ENCODE data around the gene DEFB124. TPM values are rescaled to one million over a fixed set of nuclear protein-coding genes. Genes with fewer than 3 reads are reported as not detected.
"Not testable (repeated sequence)": the region's sequence is repeated elsewhere in the genome, so short reads cannot be mapped to it uniquely, and the experiment has no call there.

Gene DEFB124
- total and polyA plus RNA-seq, 4 donors, result 0.33 to 0.53 TPM; not detected in 2

DNA sequence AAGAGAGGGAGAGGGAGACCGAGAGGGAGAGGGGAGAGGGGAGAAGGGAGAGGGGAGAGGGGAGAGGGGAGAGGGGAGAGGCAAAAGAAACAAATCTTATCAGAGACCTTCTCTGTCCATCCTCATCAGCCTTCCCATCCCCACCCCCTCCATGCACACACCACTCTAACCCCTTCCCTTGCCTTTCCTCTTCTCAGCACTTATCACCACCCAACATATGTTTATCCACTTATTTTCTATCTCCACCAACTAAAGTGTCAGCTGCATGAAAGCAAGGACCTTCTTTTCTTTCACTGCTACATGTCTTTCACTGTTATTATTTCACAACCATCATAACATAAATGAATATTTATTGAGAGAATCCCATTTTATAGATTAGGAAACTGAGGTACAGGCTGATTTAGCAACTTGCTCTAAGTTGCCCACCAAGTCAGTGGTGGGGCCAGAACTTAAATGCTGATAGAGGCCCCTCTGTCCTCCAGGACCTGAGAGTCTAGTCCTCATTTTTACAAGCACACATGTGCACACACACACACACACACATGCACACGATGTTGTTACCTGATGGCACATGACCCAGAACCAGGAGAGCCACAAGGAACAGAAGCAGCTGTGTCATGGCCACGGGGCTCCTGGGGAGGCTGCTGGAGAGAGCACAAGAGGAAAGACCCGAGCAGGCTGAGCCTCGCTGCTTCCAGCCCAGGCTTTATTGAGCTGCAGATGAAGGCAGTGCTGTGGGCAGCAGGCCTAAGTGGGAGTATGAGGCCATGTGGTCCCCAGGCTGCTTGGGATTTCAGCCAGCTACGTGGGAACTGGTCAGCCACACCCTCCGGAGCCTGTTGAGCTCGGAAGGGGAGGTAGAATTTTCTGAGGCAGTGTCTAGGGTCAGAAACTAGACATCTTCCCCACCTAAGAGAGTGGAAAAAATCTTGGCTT, 2.3 kb downstream of the DEFB124 start:
- no peaks in the 10 kb centered on the region for H3K9me3 ChIP-seq (ENCODE audit: control insufficient read depth, insufficient read depth, low read length)
- H3K4me3 ChIP-seq (ENCODE audit: low read depth, low read length), result no peak overlapping the region
- no peak for DNase-seq (ENCODE audit: low read depth in 4 of 6, low spot score in 6 of 6)
- H3K27me3 ChIP-seq (ENCODE audit: control insufficient read depth, insufficient read depth, low read length), result peaks cover 25% of the 10 kb centered on the region
- peaks cover 10% of the 10 kb centered on the region for H3K4me1 ChIP-seq (ENCODE audit: control insufficient read depth, insufficient read depth, low read length)
- H3K36me3 ChIP-seq (ENCODE audit: control insufficient read depth, insufficient read depth, low read length), result no peaks in the 10 kb centered on the region
- H3K27ac ChIP-seq (ENCODE audit: low read depth, low read length), result no peak overlapping the region
- WGBS (ENCODE audit: insufficient coverage), result 78% methylated on average over 4 of the region's 8 CpGs

- H3K4me1 ChIP-seq (ENCODE audit: control insufficient read depth, insufficient read depth, low read length); H3K36me3 ChIP-seq (ENCODE audit: control insufficient read depth, insufficient read depth, low read length); H3K9me3 ChIP-seq (ENCODE audit: control insufficient read depth, insufficient read depth, low read length); DNase-seq (ENCODE audit: low read depth in 4 of 6, low spot score in 6 of 6); H3K27ac ChIP-seq (ENCODE audit: low read depth, low read length); H3K4me3 ChIP-seq (ENCODE audit: low read depth, low read length): not testable (repeated sequence)
- H3K27me3 ChIP-seq (ENCODE audit: control insufficient read depth, insufficient read depth, low read length), result peaks cover 15% of the 10 kb centered on the region
- WGBS (ENCODE audit: insufficient coverage), result no CpG with 5 or more reads among the region's 33 CpGs
Observed at GRCh38 chr20:31470946-31471345, 4.0 kb downstream of the DEFB124 start.

- WGBS (ENCODE audit: insufficient coverage), result 100% methylated on average over 1 of the region's 1 CpG
- no peak overlapping the region for H3K27ac ChIP-seq (ENCODE audit: low read depth, low read length)
- H3K4me3 ChIP-seq (ENCODE audit: low read depth, low read length), result no peak overlapping the region
- DNase-seq (ENCODE audit: low read depth in 4 of 6, low spot score in 6 of 6), result no peak
- no peaks in the 10 kb centered on the region for H3K36me3 ChIP-seq (ENCODE audit: control insufficient read depth, insufficient read depth, low read length)
- H3K9me3 ChIP-seq (ENCODE audit: control insufficient read depth, insufficient read depth, low read length), result no peaks in the 10 kb centered on the region
- H3K4me1 ChIP-seq (ENCODE audit: control insufficient read depth, insufficient read depth, low read length), result no peaks in the 10 kb centered on the region
- H3K27me3 ChIP-seq (ENCODE audit: control insufficient read depth, insufficient read depth, low read length), result no peaks in the 10 kb centered on the region
Observed at GRCh38 chr20:31454361-31454760, 20.6 kb downstream of the DEFB124 start.

DNA sequence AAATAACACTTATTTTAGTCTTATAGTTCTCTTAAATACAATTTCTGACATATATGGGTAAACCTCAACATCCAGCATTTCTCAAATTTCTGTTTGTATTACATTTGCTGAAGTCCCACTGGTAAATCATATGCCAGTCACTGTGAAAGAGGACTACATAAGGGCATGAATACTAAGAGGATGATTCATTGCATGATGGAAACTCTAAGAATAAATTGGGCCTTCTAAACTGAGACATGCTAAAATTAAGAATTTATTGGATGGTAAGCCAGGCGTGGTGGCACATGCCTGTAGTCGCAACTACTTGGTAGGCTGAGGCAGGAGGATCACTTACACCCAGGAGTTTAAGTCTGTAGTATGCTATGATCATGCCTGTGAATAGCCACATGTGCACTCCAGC, 22.4 kb downstream of the DEFB124 start:
- H3K27ac ChIP-seq (ENCODE audit: low read depth, low read length), result no peak overlapping the region
- no peak for DNase-seq (ENCODE audit: low read depth in 4 of 6, low spot score in 6 of 6)
- no peaks in the 10 kb centered on the region for H3K27me3 ChIP-seq (ENCODE audit: control insufficient read depth, insufficient read depth, low read length)
- WGBS (ENCODE audit: insufficient coverage), result 75% methylated on average over 2 of the region's 2 CpGs
- peaks cover 1% of the 10 kb centered on the region for H3K9me3 ChIP-seq (ENCODE audit: control insufficient read depth, insufficient read depth, low read length)
- no peaks in the 10 kb centered on the region for H3K4me1 ChIP-seq (ENCODE audit: control insufficient read depth, insufficient read depth, low read length)
- no peaks in the 10 kb centered on the region for H3K36me3 ChIP-seq (ENCODE audit: control insufficient read depth, insufficient read depth, low read length)
- no peak overlapping the region for H3K4me3 ChIP-seq (ENCODE audit: low read depth, low read length)

DNA sequence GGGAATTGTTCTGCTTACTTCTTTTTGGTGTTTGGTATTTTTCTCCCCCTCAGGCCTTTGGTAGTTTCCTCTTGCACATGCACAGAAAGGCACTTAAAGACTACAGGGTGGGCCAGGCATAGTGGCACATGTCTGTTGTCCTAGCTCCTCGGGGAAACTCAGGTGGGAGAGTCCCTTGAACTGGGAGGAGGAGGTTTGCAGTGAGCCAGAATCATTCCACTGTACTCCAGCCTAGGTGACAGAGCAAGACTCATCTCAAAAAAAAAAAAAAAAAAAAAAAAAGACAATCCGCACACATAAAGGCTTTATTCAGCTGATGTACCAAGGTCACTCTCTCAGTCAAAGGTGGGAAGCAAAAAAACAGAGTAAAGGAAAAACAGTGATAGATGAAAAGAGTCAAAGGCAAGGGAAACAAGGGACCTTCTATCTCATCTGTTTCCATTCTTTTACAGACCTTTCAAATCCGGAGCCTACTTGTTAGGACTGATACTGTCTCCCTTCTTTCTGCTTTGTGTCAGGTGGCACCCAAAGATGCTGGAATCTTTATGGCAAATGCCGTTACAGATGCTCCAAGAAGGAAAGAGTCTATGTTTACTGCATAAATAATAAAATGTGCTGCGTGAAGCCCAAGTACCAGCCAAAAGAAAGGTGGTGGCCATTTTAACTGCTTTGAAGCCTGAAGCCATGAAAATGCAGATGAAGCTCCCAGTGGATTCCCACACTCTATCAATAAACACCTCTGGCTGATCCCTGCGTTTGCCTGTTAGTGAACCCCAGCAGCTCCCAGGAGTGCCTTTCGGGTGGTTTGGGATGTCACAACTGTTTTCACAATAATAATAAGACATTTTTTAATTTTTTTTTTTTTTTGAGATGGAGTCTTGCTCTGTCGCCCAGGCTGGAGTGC, 25.2 kb downstream of the DEFB124 start:
- Histone ChIP-seq H3K4me1 (ENCODE audit: control insufficient read depth, insufficient read depth, low read length) (no peaks in the 10 kb centered on the region), H3K27ac (ENCODE audit: low read depth, low read length) (no peak overlapping the region), H3K27me3 (ENCODE audit: control insufficient read depth, insufficient read depth, low read length) (no peaks in the 10 kb centered on the region), H3K9me3 (ENCODE audit: control insufficient read depth, insufficient read depth, low read length) (peaks cover 1% of the 10 kb centered on the region), H3K36me3 (ENCODE audit: control insufficient read depth, insufficient read depth, low read length) (no peaks in the 10 kb centered on the region), H3K4me3 (ENCODE audit: low read depth, low read length) (no peak overlapping the region)
- WGBS (ENCODE audit: insufficient coverage), result 60% methylated on average over 1 of the region's 8 CpGs
- DNase-seq (ENCODE audit: low read depth in 4 of 6, low spot score in 6 of 6), result no peak

GRCh38 chr20:31446084-31446819, 28.7 kb downstream of the DEFB124 start:
- peaks cover 1% of the 10 kb centered on the region for H3K9me3 ChIP-seq (ENCODE audit: control insufficient read depth, insufficient read depth, low read length)
- WGBS (ENCODE audit: insufficient coverage), result 61% methylated on average over 9 of the region's 12 CpGs
- H3K27ac ChIP-seq (ENCODE audit: low read depth, low read length), result no peak overlapping the region
- no peak overlapping the region for H3K4me3 ChIP-seq (ENCODE audit: low read depth, low read length)
- no peaks in the 10 kb centered on the region for H3K4me1 ChIP-seq (ENCODE audit: control insufficient read depth, insufficient read depth, low read length)
- DNase-seq (ENCODE audit: low read depth in 4 of 6, low spot score in 6 of 6), result no peak
- H3K27me3 ChIP-seq (ENCODE audit: control insufficient read depth, insufficient read depth, low read length), result no peaks in the 10 kb centered on the region
- H3K36me3 ChIP-seq (ENCODE audit: control insufficient read depth, insufficient read depth, low read length), result no peaks in the 10 kb centered on the region

- no peak for DNase-seq (ENCODE audit: low read depth in 4 of 6, low spot score in 6 of 6)
- Histone ChIP-seq H3K27ac (ENCODE audit: low read depth, low read length) (no peak within 1 kb of the TSS), H3K4me1 (ENCODE audit: control insufficient read depth, insufficient read depth, low read length) (no peaks in the 10 kb centered on the region), H3K9me3 (ENCODE audit: control insufficient read depth, insufficient read depth, low read length) (no peaks in the 10 kb centered on the region), H3K27me3 (ENCODE audit: control insufficient read depth, insufficient read depth, low read length) (no peaks in the 10 kb centered on the region), H3K36me3 (ENCODE audit: control insufficient read depth, insufficient read depth, low read length) (no peaks in the 10 kb centered on the region), H3K4me3 (ENCODE audit: low read depth, low read length) (no peak within 1 kb of the TSS)
- WGBS (ENCODE audit: insufficient coverage), result 71% methylated on average over 14 of the region's 16 CpGs
Observed at GRCh38 chr20:31440012-31440659, 34.8 kb downstream of the DEFB124 start, which contains the start of gene DEFB123. DEFB123 (plus strand) TSS chr20:31440632; CDS start chr20:31440699, 67 bp downstream.

DNA sequence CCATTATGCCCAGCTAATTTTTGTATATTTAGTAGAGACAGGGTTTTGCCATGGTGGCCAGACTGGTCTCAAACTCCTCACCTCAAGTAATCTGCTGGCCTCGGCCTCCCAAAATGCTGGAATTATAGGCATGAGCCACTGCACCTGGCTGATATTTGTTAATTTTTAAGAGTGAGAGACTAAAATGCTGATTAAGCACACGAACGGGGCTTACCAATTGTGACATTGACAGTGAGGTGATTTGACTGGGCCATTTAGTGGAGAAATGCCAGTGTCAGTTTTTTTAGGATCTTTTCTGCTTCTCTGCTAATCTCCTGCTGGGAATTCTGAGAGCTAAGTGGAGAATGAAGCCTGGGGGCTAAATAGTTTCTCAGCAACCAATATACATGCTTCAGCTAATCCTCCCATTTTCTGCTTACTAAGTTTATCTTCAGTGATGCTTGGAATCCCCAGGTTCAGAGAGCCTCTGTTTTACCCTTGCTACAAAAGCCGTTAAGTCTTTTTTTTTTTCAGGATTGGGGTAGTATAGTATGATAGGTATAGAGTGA, 44.3 kb downstream of the DEFB124 start:
- no peak overlapping the region for H3K27ac ChIP-seq (ENCODE audit: low read depth, low read length)
- no peaks in the 10 kb centered on the region for H3K27me3 ChIP-seq (ENCODE audit: control insufficient read depth, insufficient read depth, low read length)
- no peak for DNase-seq (ENCODE audit: low read depth in 4 of 6, low spot score in 6 of 6)
- H3K9me3 ChIP-seq (ENCODE audit: control insufficient read depth, insufficient read depth, low read length), result no peaks in the 10 kb centered on the region
- no peak overlapping the region for H3K4me3 ChIP-seq (ENCODE audit: low read depth, low read length)
- H3K36me3 ChIP-seq (ENCODE audit: control insufficient read depth, insufficient read depth, low read length), result no peaks in the 10 kb centered on the region
- H3K4me1 ChIP-seq (ENCODE audit: control insufficient read depth, insufficient read depth, low read length), result no peaks in the 10 kb centered on the region
- 56% methylated on average over 2 of the region's 4 CpGs for WGBS (ENCODE audit: insufficient coverage)

All from spinal cord (tissue), 10 donors.